Activated CD4-positive, alpha-beta T cell treated with anti-CD3 and anti-CD28 coated beads for 4 hours (primary cell): Measurements from ENCODE around the gene RGP1.
A peak's percentile ranks its signal among the peaks of the same experiment; 100 is the strongest.

Experiments
- DNase-seq, 2 donors: peaks; one replicate each; pipeline ENCODE4 v3.0.0-alpha.2; 2020

RGP1 gene

DNA sequence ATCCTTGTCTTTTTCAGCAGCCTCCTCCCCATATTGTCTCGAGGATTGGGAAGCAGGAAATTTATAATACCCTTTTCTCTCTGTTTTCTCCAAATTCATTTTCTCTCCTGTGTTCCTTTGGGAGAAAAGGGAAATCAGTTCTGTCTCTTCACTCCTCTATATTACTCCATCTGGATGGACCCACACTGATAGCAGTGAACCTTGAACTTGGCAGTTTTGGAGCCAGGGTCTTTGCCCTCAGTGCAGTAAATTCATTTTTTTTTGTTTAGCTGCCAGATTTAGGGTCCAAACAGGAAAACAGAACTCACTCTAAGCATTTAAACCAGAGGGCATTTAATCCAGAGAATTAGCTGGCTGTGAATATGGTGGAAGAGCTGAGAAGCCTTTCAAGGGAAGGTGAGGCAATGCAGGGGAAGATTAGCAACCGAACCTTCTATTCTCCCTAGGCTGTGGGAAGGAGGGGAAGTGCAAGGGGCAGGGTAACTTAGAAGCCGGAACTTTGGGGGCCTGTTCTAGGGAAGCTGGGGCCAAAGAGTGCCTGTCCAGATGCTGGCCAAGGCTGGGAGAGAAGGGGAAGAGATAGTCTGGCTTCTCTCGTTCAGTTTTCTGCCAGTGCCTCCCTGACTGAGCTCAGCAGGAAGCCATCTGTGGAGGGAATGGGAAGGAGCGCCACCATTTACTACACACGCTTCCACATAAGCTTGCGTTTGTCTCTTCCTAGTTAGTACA lies 26.0 kb downstream of the RGP1 start:
- DNase-seq = no peak

DNA sequence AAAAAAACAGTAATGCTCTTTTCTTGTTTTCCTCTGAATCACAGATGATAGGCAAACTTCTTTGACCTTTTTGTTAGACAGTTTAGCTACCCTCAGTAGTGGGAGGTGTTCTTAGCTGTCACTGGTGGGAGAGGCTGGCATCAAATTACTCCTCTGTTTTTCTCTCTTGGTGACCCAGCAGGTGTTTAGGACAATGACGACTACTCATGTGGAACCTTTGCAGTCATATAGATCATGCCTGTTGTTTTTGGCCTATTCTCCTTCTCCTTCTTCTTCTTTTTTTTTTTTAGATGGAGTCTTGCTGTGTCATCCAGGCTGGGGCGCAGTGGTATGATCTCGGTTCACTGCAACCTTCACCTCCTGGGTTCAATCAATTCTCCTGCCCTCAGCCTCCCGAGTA lies 26.9 kb downstream of the RGP1 start:
- DNase-seq = no peak

DNA sequence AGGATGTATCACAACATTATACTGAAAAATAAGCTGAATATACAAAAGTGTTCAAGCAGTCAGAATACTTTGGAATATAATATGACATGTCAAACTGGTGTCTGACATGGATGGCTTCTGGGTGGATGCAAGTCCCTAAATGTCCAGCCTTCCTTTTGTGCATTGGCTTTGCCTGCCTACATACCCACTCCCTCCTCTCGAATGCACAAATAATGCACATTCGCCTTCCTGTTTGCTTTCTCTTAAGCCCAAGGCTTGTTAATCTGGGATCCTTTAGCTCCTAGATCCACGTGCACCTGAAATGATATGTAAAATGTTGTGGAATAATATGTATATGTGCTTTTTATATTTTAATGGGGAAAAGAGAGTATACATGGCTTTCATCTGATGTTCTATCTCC lies 29.4 kb downstream of the RGP1 start:
- DNase-seq = no peak

DNA sequence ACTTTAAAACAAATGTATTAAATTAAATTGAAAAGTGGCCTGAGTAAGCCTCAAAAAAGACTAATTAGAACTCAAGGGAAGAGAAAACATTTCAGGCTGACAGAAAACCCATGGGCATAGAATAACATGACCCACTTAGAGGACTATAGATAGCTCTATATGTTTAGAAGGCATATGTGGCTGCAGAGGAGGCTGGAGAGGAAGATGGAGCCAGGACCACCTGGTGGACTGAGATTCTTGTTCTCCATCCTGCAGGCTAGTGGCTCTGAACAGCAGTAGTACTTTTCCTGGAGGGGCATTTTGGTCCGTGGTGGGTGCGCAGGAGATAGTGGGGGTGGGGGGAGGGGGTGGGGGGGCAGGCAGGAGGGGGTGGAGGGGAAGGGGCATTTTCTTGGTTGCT lies 32.0 kb downstream of the RGP1 start:
- no peak for DNase-seq

DNA sequence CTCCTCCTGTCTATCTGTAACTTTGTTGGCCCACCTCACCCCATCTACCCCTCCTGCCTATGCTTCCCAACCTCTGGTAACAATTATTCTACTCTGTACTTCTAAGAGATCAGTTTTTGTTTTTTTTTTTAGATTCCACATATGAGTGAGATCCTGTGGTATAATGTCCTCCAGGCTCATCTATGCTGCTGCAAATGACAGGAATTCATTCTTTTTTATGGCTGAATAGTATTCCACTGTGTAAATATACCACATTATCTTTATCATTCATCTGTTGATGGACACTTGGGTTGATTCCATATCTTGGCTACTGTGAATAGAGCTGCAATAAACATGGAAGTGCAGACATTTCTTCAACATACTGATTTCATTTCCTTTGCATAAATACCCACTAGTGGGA lies 34.3 kb downstream of the RGP1 start:
- DNase-seq = no peak

DNA sequence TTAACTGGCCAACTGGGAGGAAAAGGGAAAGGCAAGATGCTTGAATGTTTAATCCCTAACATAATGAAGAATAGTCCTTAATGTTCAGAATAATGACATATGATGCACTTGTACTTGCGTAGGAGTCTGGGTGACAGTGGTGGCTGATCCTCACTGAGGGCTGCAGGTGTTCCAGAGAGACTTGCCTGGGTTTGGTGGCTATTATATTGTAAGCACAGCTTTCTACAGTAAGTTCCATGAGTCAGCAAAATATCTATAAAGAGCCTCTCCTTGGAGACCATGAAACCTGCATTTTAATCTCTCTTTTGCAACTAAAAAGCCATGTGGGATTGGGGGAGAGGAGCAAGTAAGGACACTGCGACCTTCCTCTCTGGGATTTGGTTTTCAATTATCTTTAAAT lies 40.5 kb downstream of the RGP1 start:
- DNase-seq = no peak

DNA sequence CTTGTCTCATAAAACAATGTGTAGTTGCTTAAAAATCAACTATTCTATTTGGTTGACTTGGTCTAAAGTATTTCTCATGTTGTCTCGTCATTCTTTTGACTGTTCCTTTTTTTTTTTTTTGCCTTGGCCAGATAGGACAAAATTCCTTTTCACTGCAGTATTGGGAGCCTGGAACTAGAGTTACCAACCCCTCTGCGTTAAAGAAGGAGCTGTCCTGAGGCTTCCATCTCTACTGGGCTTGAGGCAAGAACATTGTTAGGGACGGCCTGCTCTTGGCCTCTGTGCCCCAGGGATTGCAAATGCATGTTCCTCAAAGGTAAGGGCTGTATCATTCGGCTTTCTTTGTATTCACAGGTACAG lies 40.9 kb downstream of the RGP1 start:
- DNase-seq = no peak

DNA sequence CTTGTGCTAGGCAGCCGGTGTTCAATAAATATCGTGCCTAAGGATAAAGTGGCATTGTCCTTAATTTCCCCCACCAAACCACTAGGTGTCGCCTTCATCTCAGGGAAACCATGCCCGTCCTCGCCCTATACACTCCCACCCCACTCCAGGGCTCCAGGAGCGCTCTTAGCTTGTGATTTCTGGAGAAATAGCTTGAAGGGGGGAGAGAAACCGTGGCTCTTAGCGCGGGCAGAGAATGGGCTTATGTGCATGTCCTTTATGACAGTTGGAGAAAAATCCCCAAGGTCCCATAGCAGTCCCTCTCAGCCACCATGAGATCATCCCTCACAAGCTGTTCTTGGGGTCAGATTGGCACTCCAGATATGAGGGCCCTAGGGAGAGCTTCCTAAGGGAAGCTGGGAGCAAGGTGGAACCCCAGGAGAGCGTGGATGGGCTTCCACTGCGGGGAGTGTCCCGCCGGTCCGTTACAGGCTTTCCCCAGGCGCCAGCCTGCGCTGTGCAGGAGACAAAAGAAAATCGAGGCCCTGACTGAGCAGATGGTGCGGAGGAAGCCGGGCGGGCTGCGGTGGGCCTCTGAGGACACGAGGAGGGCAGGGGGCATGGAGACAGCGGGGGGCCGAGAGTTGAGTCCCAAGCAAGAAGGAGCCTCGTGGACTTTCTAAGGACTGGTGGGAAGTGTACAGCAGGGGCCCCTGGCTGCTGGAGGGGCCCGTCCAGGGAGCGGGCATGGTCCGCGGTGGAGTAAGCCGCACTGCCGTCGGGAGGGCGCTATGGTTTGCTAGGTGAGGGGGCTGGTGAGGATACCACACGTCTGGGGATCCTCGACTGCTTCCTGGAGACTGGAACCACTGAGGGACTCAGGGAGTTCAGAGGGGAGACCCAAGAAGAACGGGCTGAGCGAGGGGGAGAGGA lies 41.6 kb downstream of the RGP1 start:
- DNase-seq = peak; percentile 49 to 60

DNA sequence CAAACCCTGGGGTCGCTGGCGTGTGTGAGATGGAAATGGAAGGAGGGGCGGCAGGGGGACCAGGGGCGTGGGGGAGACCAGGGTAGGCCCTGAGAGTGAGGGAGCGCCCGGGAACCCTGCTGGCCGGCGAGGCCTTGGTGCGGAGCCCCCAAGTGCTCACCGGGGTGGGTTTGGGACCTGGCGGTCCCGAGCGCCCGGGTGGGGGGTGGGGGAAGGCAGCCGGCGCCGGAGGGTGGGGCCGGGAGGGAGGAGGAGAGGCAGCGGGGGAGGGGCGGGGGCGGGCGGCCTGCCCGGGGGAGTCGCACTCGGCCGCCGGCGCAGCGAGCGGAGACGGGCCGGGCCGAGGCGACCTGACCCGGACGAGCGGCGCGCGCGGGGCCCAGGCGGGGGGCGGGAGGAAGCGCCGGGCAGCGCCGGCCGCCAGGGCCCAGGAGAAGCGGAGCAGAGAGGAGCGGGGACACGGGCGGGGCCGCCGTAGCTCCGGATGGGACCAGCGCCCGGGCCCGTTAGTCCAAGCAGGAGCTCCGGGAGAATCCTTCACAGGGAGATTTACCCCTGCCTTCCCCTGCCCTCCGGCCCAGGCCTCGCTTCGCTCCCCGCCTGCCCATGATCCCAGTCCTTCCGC lies 42.3 kb downstream of the RGP1 start, which contains the start of gene NPR2:
Gene NPR2 (plus strand): TSS at position 295 of the 625 bp plus-strand sequence. CDS start 818 bp downstream, outside the sequence.
- DNase-seq = no peak

DNA sequence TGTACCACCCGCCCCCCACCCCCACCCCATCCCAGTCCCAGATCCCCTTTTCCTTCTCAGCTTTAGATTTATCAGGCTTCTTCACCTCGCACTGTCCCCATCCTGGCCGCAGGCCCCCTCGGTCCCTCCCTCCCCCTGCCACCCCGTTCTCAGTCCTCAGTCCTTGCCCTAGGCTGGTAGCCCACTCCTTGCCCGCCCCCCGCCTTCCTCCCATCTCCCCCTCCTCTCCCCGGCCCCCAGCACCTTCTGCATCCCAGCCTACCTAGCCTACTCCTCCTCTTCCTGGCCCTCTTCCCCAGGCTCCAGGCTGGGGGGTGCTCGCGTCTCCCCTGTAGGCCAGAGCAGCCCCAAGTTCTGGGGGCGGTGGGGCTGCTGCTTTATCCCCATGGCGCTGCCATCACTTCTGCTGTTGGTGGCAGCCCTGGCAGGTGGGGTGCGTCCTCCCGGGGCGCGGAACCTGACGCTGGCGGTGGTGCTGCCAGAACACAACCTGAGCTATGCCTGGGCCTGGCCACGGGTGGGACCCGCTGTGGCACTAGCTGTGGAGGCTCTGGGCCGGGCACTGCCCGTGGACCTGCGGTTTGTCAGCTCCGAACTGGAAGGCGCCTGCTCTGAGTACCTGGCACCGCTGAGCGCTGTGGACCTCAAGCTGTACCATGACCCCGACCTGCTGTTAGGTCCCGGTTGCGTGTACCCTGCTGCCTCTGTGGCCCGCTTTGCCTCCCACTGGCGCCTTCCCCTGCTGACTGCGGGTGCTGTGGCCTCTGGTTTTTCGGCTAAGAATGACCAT lies 43.1 kb downstream of the RGP1 start:
- DNase-seq = no peak

DNA sequence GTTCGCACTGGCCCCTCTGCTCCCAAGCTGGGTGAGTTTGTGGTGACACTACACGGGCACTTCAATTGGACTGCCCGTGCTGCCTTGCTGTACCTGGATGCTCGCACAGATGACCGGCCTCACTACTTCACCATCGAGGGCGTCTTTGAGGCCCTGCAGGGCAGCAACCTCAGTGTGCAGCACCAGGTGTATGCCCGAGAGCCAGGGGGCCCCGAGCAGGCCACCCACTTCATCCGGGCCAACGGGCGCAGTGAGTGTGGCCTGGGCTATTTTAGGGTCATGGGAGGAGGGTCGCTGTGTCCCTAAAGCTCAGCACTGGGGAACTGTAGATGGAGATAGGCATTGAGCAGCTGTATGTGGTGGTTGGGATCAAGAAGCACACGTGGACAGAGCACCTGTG lies 43.7 kb downstream of the RGP1 start:
- DNase-seq = no peak

DNA sequence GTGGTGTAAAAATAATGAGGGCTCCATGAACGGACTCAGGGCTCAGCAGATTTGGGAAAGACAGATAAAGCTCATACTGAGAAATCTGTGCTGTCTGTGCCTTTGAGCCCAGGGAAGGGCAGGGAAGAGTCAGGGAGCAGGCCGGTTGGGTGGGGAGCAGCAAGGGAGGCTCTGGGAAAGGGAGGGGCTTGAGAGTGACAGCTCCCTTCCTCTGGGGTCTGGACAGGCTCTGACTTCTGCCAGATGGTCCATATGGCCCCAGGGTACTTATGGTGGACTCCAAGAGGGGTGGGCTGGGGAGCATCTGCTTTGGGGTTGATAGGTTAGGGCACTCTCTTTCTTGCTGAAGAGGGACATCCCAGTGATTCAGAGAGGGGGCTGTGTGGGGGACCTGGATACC lies 44.4 kb downstream of the RGP1 start:
- DNase-seq = no peak

DNA sequence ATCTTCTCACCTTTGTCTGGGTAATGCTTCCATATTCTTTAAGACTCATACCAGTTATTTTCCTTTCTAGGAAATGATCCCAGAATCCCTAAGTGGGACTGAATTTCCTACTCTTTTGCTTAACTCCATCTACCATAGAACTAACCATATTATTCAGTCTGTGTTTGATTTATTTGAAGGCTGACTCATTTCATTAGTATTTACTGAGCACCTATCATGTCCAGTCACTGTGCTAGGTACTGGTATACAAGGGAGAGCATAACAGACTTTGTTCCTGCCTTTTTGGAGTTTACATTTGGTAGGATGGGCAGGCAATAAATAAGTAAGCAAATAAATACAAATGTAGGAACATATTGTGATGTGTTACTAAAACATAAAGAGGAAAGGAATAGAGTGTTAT lies 46.6 kb downstream of the RGP1 start:
- no peak for DNase-seq

DNA sequence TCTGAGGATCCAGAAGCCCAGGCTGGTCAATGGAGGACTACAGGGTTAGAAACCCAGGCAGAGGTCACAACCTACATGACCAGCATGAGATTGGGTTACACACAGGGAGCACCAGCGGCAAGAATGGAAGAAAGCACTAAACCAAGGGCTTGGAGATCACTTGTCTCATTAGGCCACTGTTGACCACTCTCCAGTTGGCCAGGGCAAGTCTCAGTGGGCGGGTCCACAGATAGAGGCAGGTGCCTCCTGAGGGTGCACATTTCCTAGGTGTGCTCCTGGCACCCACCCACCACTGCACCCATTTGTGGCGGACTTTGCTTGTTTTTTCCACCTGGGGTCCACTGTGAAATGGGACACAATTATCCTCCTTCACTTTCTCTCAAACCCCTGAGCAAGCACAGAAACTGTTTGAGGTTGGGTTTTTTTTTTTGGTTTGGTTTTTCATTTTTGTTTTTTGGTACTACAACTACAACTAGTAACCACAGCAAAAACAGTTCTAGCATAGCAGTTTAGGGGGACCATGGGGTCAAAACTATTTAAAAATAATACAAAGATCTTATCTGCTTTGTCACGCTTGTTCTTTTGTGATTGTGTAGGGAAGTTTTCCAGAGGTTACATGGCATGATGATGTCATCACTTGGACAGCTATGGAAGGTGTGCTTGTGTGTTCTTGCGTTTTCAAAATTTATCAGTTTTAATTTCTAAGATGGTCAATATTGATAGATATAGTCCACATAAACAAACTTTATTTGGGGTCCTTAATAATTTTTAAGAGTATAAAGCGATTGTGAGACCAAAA lies 48.4 kb downstream of the RGP1 start:
- DNase-seq = no peak

DNA sequence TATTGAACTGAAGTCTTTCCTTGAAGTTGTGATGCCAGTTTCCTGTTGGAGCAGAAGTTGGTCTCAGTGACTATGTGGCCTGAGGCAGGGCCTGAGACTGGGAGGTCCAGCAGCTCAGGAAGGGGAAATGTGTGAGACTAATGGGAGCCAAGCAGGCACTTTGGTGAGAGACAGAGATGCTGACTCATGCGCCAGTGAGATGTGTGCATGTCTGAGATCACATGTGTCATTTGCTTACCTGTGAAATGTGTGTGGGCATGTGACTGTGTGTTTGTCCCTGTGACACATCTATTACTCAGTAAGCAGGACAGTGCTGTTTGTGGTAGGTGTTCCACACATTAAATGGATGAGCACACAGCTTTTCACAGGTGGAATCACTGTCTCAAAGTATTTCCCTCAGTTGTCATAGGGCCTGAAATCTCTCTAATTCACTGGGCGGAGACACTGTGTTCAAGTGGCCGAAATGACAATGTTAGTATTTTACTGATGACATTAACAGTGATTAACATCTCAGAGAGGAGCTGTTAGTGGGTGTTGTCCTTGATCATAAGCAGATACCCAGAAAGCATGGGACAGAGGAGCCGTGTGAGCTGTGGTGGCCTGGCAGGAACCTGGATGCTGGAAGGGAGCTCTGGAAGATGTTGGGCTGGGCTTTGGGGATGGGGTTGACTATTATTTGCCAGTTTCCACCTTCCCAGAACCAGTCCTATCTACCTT lies 49.7 kb downstream of the RGP1 start:
- DNase-seq = peak; percentile 21 to 34

DNA sequence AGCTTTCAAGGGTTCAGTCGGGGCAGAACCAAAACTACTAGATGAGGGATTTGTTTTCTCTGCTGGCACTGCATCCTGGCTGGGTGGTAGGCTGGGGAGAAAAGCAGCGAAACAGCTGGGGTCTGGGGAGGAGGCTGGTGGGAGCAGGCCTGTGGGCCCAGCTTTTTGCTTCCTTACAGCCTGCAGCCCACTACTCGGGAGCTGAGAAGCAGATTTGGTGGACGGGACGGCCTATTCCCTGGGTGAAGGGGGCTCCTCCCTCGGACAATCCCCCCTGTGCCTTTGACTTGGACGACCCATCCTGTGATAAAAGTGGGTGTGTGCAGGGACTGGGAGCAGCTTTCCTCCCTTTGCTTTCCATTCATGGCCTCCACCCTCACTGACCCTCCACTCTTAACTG lies 51.4 kb downstream of the RGP1 start:
- no peak for DNase-seq

DNA sequence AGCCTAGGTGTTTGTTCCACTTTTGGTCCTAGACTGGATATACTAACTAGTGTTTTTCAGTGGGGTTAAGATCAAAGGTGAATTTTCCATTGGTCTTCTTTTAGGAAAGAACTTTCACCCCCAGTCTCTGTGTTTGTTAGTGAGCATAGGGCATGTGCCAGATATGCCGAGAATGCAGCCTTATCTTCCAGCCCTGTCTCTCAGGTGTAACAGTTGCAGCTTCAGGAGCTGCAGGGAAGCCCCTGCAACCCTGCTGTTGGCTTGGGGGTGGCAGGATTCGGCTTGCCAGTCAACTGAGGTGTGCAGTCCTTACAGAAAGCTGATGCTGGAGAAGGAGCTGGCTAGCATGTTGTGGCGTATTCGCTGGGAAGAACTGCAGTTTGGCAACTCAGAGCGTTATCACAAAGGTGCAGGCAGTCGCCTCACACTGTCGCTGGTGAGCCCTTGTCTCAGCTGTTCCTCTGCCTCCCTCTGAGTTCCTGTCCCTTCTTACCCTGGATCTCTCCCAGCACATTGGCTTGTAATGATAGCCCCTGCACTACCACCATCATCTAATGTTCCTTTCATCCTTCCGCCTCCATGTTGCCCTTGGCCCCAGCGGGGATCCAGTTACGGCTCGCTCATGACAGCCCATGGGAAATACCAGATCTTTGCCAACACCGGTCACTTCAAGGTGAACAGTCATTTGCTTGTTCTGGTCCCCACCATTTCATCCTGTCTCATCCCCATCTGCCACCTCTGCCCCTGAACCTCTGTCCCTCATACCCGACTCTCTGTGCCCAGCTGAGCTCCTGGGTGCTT lies 52.4 kb downstream of the RGP1 start:
- no peak for DNase-seq

DNA sequence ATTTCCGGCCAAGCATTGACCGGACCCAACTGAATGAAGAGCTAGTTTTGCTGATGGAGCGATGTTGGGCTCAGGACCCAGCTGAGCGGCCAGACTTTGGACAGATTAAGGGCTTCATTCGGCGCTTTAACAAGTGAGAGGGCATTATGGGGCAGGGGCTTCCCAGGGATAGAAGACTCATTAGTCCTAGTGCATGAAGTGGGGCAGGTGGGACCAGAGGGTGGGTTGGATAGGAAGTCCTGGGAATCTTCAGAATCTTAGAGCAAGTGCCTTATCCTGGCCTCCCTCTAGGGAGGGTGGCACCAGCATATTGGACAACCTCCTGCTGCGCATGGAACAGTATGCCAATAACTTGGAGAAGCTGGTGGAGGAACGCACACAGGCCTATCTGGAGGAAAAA lies 57.0 kb downstream of the RGP1 start:
- DNase-seq = no peak
